MM.1S (cell line): ENCODE measurements around the gene COLGALT1.

ENCODE experiments used
- CTCF ChIP-seq: fragments of 300-600 bp; sonication (generic); IDR thresholded peaks from 2 replicates; pipeline ENCODE4 v1.5.1; 2016; ENCODE audit warnings: antibody characterized with exemption, low read length, mixed read lengths
- EZH2 ChIP-seq: fragments of 300-600 bp; sonication (generic); optimal IDR thresholded peaks from 2 replicates; pipeline ENCODE3; 2017; ENCODE audit warnings: low read depth, mild to moderate bottlenecking, antibody characterized with exemption, low read length, mixed read lengths

- TF ChIP-seq CTCF (no peak), EZH2 (no peak)
Measured at GRCh38 chr19:17512574-17512939, 42.9 kb upstream of the COLGALT1 start.
